Endothelial cell (in vitro differentiated cells): ENCODE measurements around the gene CHCHD1. TPM values are rescaled to one million over a fixed set of nuclear protein-coding genes. Genes with fewer than 3 reads are reported as not detected.

Source experiments
- DNase-seq: peaks from one replicate; pipeline ENCODE4 v3.0.0; 2021; ENCODE audit warnings: low spot score
- H3K27ac Mint-ChIP-seq: one replicate; pipeline ENCODE4 v1.8.0; 2021; ENCODE audit warnings: mixed read lengths, inconsistent platforms; ENCODE audit not compliant: unreplicated experiment
- H3K27me3 Mint-ChIP-seq: one replicate; pipeline ENCODE4 v1.8.0; 2021; ENCODE audit warnings: mild to moderate bottlenecking, moderate library complexity, mixed read lengths, inconsistent platforms; ENCODE audit not compliant: unreplicated experiment
- H3K36me3 Mint-ChIP-seq: one replicate; pipeline ENCODE4 v1.8.0; 2021; ENCODE audit warnings: mild to moderate bottlenecking, low read depth, mixed read lengths, inconsistent platforms; ENCODE audit not compliant: unreplicated experiment
- H3K4me1 Mint-ChIP-seq: one replicate; pipeline ENCODE4 v1.8.0; 2021; ENCODE audit warnings: mild to moderate bottlenecking, mixed read lengths, inconsistent platforms; ENCODE audit not compliant: unreplicated experiment
- H3K4me3 Mint-ChIP-seq: one replicate; pipeline ENCODE4 v1.8.0; 2021; ENCODE audit warnings: mild to moderate bottlenecking, mixed read lengths, inconsistent platforms; ENCODE audit not compliant: unreplicated experiment
- H3K9me3 Mint-ChIP-seq: one replicate; pipeline ENCODE4 v1.8.0; 2021; ENCODE audit warnings: mixed read lengths, inconsistent platforms; ENCODE audit not compliant: unreplicated experiment
- CTCF ChIP-seq: fragments of 200-600 bp; sonication (generic); IDR thresholded peaks from one replicate; pipeline ENCODE4 v1.5.0; 2021; ENCODE audit warnings: antibody characterized with exemption; ENCODE audit not compliant: unreplicated experiment
- total RNA-seq: library from RNA; stranded (reverse); fragmentation: NEBNext Ultra II Directional; extraction: Animal tissue kit (Norgen Biotek cat#: 25700); gene quantifications from one replicate; pipeline ENCODE4 v1.2.1, GENCODE V29; 2021; ENCODE audit not compliant: unreplicated experiment

CHCHD1 gene
- total RNA-seq, 1 donor from 2014 or later = 22.5 TPM

- H3K9me3 Mint-ChIP-seq = no peaks in the 10 kb centered on the region
- H3K4me3 Mint-ChIP-seq = no peak overlapping the region
- DNase-seq = no peak
- H3K27me3 Mint-ChIP-seq = peaks cover 17% of the 10 kb centered on the region
- peaks cover 58% of the 10 kb centered on the region for H3K36me3 Mint-ChIP-seq
- H3K27ac Mint-ChIP-seq = no peak overlapping the region
- no peak for TF ChIP-seq CTCF
- H3K4me1 Mint-ChIP-seq = no peaks in the 10 kb centered on the region
Measured at GRCh38 chr10:73798087-73798486, 16.2 kb downstream of the CHCHD1 start.

GRCh38 chr10:73798927-73799560, 17.2 kb downstream of the CHCHD1 start:
- Mint-ChIP-seq H3K9me3 (no peaks in the 10 kb centered on the region), H3K36me3 (peaks cover 63% of the 10 kb centered on the region), H3K4me3 (no peak overlapping the region), H3K27ac (no peak overlapping the region), H3K27me3 (peaks cover 14% of the 10 kb centered on the region), H3K4me1 (no peaks in the 10 kb centered on the region)
- DNase-seq = no peak
- no peak for TF ChIP-seq CTCF

- H3K4me1 Mint-ChIP-seq = no peaks in the 10 kb centered on the region
- no peak overlapping the region for H3K27ac Mint-ChIP-seq
- no peak for DNase-seq
- H3K9me3 Mint-ChIP-seq = no peaks in the 10 kb centered on the region
- no peak overlapping the region for H3K4me3 Mint-ChIP-seq
- peaks cover 54% of the 10 kb centered on the region for H3K36me3 Mint-ChIP-seq
- peaks cover 14% of the 10 kb centered on the region for H3K27me3 Mint-ChIP-seq
- TF ChIP-seq CTCF = no peak
Measured at GRCh38 chr10:73799899-73800559, 18.2 kb downstream of the CHCHD1 start.

GRCh38 chr10:73800560-73801252, 18.9 kb downstream of the CHCHD1 start:
- Mint-ChIP-seq H3K4me1 (no peaks in the 10 kb centered on the region), H3K4me3 (no peak overlapping the region), H3K9me3 (no peaks in the 10 kb centered on the region), H3K27me3 (peaks cover 14% of the 10 kb centered on the region), H3K27ac (no peak overlapping the region), H3K36me3 (peaks cover 54% of the 10 kb centered on the region)
- DNase-seq = no peak
- TF ChIP-seq CTCF = no peak

- H3K4me3 Mint-ChIP-seq = no peak overlapping the region
- H3K27ac Mint-ChIP-seq = no peak overlapping the region
- H3K4me1 Mint-ChIP-seq = no peaks in the 10 kb centered on the region
- peaks cover 54% of the 10 kb centered on the region for H3K36me3 Mint-ChIP-seq
- no peaks in the 10 kb centered on the region for H3K9me3 Mint-ChIP-seq
- no peak for TF ChIP-seq CTCF
- H3K27me3 Mint-ChIP-seq = peaks cover 13% of the 10 kb centered on the region
- DNase-seq = no peak
Measured at GRCh38 chr10:73801253-73801590, 19.4 kb downstream of the CHCHD1 start.
